Thyroid gland (tissue), 4 donors: ENCODE measurements around the gene EGFR.

Experiments used
- CTCF ChIP-seq, 6 experiments: fragments of 200-600 bp in 3 of 6; fragments of 450-650 bp in 3 of 6; sonication (generic) in 3 of 6; IDR thresholded peaks; one replicate each; pipeline ENCODE4 v1.5.1; 2016 to 2019; ENCODE audit warnings: antibody characterized with exemption in 6 of 6, mild to moderate bottlenecking in 2 of 6, inconsistent platforms in 1 of 6, moderate library complexity in 1 of 6
- POLR2A ChIP-seq, 2 donors: fragments of 450-650 bp; IDR thresholded peaks; one replicate each; pipeline ENCODE4 v1.6.1; 2017; ENCODE audit warnings: antibody characterized with exemption in 2 of 2, mild to moderate bottlenecking in 2 of 2, moderate library complexity in 1 of 2

GRCh38 chr7:55034776-55035175, 16.0 kb downstream of the EGFR start:
- no peak for TF ChIP-seq CTCF (IDR thresholded peaks at IDR 0.05)
- no peak for TF ChIP-seq POLR2A (IDR thresholded peaks at IDR 0.05)
